Measurements from ENCODE around the gene CHRNB2. TPM values are rescaled to one million over a fixed set of nuclear protein-coding genes. Genes with fewer than 3 reads are reported as not detected.
A peak's percentile ranks its signal among the peaks of the same experiment; 100 is the strongest.

CHRNB2 gene
- total RNA-seq, 2 donors from 2014 or later: 0.52 to 7.6 TPM

GRCh38 chr1:154559466-154560044 is 8.0 kb upstream of the CHRNB2 start:
- intact Hi-C loops (cut with DNase I): loop anchor here (10.0 kb wide), 1 partner anchor 325 kb away; no protein-coding TSS in a partner anchor
- no peaks in the 10 kb centered on the region for H3K9me3 ChIP-seq
- DNase-seq: peak; percentile 91 to 95 (median 94)
- H3K36me3 ChIP-seq (replicated peaks in 1 of 2; ENCODE audit: insufficient read depth in 1 of 2, low read depth in 2 of 2): peaks cover 9 to 10% of the 10 kb centered on the region in 2 donors
- H3K27me3 ChIP-seq: no peaks in the 10 kb centered on the region
- TF ChIP-seq POLR2A (IDR thresholded peaks at IDR 0.05): no peak
- TF ChIP-seq CTCF (IDR thresholded peaks at IDR 0.05): peak; percentile 79 to 99 (median 97)
- peak; percentile 74 for ATAC-seq
- H3K27ac ChIP-seq: peak overlapping the region; percentile 80 to 96 (median 92)
- H3K4me1 ChIP-seq: peaks cover 30% of the 10 kb centered on the region
- peak overlapping the region in 1 of 2 donors; percentile 35 for H3K4me3 ChIP-seq
- 4 to 5% methylated on average over 8 to 13 of the region's 13 CpGs for WGBS, 2 donors

DNA sequence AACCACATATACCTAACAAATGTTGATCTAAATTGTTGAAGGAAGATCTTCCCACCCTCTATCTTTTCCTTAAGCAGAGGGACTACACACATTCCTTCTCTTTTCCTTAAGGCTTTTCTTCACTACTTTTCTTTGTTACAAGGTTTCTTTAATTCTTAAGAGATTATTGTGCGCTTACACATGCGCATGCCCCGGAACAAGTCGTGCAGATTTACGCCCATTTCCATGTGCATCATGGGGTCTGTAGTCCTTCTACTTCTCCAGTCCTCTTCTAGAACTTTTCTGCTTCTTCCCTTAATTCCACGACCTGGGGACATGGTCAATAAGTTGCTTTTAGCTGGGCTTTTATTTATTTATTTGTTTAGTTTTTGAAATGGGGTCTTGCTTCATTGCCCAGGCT is 1.7 kb upstream of the CHRNB2 start:
- Histone ChIP-seq H3K4me1 (peaks cover 11% of the 10 kb centered on the region), H3K4me3 (no peak overlapping the region), H3K27ac (no peak overlapping the region), H3K27me3 (peaks cover 0 to 4% of the 10 kb centered on the region in 2 donors), H3K36me3 (replicated peaks in 1 of 2; ENCODE audit: insufficient read depth in 1 of 2, low read depth in 2 of 2) (no peaks in the 10 kb centered on the region), H3K9me3 (no peaks in the 10 kb centered on the region)
- DNase-seq: no peak
- intact Hi-C loops (cut with DNase I): loop anchor here (10.0 kb wide), 1 partner anchor 319 kb away; no protein-coding TSS in a partner anchor
- no peak for ATAC-seq
- TF ChIP-seq POLR2A (IDR thresholded peaks at IDR 0.05) (no peak), CTCF (IDR thresholded peaks at IDR 0.05) (no peak)
- 73 to 82% methylated on average over 6 of the region's 6 CpGs for WGBS, 2 donors

DNA sequence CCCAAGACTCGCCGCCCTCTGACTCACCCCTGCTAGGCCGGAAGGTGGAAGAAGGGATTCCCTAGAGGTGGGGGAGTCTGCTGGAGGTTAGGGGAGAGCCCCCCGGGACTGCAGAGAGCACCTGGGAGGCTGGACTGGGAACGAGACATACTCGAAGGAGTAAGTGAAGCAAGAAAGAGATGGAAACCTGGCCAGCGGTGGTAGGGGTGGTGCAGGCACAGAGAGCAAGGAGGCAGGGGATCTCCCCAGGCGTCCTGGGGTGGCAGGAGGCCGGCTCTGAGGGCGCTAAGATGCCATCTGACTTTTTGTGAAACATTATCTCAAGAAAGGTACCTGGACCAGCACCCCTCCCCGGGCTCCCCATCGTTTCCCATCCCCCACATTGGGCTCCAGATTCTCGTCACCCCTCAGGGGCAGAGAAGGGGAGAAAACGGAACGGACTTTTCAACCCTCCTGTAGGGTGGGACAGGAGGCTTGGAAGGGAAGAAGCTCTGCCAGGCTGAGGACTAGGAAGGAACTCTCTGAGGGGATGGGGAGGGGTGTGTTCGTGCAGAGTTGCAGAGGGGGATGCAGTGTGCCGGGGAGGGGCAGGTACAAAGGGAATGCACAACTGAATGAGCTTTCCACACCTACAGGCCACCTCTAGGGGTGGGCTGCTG is 708 bp downstream of the CHRNB2 start:
- intact Hi-C loops (cut with DNase I): loop anchor here (10.0 kb wide), 1 partner anchor 317 kb away; no protein-coding TSS in a partner anchor
- DNase-seq (no peak), ATAC-seq (no peak)
- Histone ChIP-seq H3K9me3 (no peaks in the 10 kb centered on the region), H3K4me1 (peaks cover 11% of the 10 kb centered on the region), H3K4me3 (no peak overlapping the region), H3K27me3 (peaks cover 0 to 4% of the 10 kb centered on the region in 2 donors), H3K27ac (peak overlapping the region in 1 of 4 donors; percentile 10), H3K36me3 (replicated peaks in 1 of 2; ENCODE audit: insufficient read depth in 1 of 2, low read depth in 2 of 2) (no peaks in the 10 kb centered on the region)
- TF ChIP-seq CTCF (IDR thresholded peaks at IDR 0.05) (no peak), POLR2A (IDR thresholded peaks at IDR 0.05) (no peak)
- WGBS, 2 donors: 33 to 37% methylated on average over 14 to 17 of the region's 17 CpGs

DNA sequence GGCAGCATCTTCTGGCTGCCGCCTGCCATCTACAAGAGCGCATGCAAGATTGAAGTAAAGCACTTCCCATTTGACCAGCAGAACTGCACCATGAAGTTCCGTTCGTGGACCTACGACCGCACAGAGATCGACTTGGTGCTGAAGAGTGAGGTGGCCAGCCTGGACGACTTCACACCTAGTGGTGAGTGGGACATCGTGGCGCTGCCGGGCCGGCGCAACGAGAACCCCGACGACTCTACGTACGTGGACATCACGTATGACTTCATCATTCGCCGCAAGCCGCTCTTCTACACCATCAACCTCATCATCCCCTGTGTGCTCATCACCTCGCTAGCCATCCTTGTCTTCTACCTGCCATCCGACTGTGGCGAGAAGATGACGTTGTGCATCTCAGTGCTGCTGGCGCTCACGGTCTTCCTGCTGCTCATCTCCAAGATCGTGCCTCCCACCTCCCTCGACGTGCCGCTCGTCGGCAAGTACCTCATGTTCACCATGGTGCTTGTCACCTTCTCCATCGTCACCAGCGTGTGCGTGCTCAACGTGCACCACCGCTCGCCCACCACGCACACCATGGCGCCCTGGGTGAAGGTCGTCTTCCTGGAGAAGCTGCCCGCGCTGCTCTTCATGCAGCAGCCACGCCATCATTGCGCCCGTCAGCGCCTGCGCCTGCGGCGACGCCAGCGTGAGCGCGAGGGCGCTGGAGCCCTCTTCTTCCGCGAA is 3.8 kb downstream of the CHRNB2 start:
- DNase-seq: no peak
- intact Hi-C loops (cut with DNase I): no loop called here
- peaks cover 0 to 4% of the 10 kb centered on the region in 2 donors for H3K27me3 ChIP-seq
- H3K27ac ChIP-seq: no peak overlapping the region
- no peak overlapping the region for H3K4me3 ChIP-seq
- WGBS, 2 donors: 94% methylated on average over 42 to 51 of the region's 59 CpGs
- no peak for ATAC-seq
- H3K36me3 ChIP-seq (replicated peaks in 1 of 2; ENCODE audit: insufficient read depth in 1 of 2, low read depth in 2 of 2): no peaks in the 10 kb centered on the region
- no peaks in the 10 kb centered on the region for H3K9me3 ChIP-seq
- TF ChIP-seq POLR2A (IDR thresholded peaks at IDR 0.05) (no peak), CTCF (IDR thresholded peaks at IDR 0.05) (no peak)
- H3K4me1 ChIP-seq: peaks cover 11% of the 10 kb centered on the region
